GM13977 (cell line): ENCODE data around the gene SESTD1.

Experiments
- DNase-seq: peaks from one replicate; pipeline ENCODE4 v3.0.0; 2012; ENCODE audit warnings: low spot score
- CTCF ChIP-seq: IDR thresholded peaks from 2 replicates; pipeline ENCODE4 v1.5.1; 2012; ENCODE audit warnings: mild to moderate bottlenecking, control low read depth; ENCODE audit not compliant: insufficient read depth; ENCODE audit errors: extremely low read depth, missing control alignments
- in situ Hi-C: fragments of 300-500 bp; cut with MboI; formaldehyde crosslinking; loops from one replicate; pipeline ENCODE4 v1.12.0; 2022; ENCODE audit warnings: low sequenced_read_pairs, low pct_unique_long_range_greater_than_20kb, mixed read lengths, inconsistent platforms; ENCODE audit not compliant: unreplicated experiment

SESTD1 gene

DNA sequence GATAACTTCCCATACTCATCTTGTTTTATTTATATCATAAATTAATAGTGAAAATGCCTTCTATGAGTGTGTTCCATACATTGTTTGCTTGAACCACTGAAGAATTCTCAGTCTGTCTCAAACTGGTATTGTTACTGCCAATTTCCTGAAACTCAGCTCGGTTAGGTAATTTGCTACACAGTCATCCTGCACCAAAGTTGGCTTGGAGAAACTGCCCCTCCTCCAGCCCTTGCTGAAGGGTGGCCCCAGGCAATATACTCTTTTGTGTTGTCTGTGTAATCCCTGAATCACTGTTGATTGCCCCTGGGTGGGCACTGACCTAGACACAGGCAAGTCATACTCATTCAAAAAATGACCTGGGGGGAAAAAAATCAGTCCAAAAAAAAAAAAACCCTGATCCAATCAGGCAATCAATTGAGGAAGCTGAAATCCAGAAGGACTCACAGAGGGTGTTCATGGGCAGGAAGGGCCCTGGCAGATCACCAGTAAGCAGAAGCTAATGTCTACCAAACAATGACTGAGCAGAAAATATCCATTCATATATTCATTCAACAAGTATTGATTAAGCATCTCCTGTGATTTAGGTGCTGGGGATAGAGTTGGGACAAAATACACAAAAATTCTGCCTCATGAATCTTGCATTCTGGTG, 3.8 kb upstream of the SESTD1 start:
- DNase-seq, result peak; percentile 37
- in situ Hi-C loops, result no loop called here
- TF ChIP-seq CTCF, result no peak

- DNase-seq, result no peak
- no peak for TF ChIP-seq CTCF
- in situ Hi-C loops, result no loop called here
Observed at GRCh38 chr2:179266271-179266670, 1.6 kb upstream of the SESTD1 start.

- DNase-seq, result no peak
- in situ Hi-C loops, result no loop called here
- TF ChIP-seq CTCF, result no peak
Observed at GRCh38 chr2:179265082-179265510, 464 bp upstream of the SESTD1 start.

DNA sequence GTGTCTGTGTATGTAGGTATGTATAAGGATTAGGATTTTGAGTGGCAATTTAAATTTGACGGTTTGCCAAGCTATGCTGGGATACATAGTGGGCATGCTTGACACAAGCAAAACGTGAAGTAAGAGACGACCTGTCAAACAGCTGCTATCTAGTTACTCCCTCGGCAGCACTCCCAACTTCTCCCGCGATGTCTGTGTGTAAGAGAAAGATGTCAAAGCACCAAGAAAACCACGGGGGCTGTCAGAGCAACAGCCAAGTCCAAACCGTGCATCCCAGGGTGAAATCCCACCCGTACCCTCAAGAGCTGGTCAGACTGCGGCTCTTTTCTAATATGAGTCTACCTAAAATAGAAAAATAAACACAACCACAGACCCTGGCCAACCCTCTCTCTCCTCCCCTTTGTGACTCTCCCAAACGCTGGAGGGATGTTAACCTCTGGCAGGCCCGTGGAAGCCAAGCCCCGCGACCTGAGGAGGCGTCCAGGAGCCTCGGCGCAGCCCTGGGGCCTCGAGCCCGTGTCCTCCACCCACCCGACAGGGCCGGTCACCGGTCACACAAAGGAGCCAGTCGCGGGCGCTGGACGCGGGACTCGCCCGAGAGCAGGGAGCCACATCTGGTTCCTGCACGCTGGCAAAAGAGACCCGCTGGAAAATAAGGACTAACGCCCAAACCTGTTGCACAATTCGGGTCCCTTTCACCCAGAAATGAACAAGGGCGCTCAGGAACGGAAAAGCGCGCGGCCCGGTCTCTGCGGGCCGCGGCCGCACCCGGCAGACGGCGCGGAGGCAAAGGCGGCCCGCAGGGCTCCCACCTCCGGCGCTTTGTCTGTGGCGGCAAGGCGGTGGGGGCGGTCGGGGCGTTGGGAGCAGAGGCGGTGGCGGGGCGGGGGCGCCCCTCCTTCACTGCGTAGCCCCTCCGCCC, 925 bp downstream of the SESTD1 start:
- in situ Hi-C loops, result no loop called here
- peak; percentile 55 for DNase-seq
- TF ChIP-seq CTCF, result no peak

DNA sequence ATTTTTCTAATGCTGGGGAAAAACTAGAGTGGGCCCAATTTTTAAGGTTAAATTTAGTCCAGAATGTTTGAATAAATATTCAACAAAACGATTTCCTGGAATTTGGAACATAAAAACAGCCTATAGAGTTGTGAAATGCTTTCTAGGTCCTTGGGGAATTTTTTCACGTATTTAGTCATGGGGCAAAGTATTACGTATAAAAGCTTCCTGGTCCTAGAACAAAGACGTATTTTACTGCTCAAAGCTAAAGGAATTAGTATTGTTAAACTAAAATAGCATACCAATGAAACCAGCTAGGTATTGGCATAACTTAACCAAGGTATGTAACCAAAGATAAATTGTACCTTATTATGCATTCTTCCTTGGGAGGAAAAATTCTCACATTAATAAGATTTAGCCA, 1.6 kb downstream of the SESTD1 start:
- no peak for TF ChIP-seq CTCF
- in situ Hi-C loops, result no loop called here
- DNase-seq, result no peak

- no peak for DNase-seq
- TF ChIP-seq CTCF, result no peak
Observed at GRCh38 chr2:179262077-179262660, 2.5 kb downstream of the SESTD1 start.

More at GRCh38 chr2:179262077-179262660, 2.5 kb downstream of the SESTD1 start:
- in situ Hi-C loops, result no loop called here
